NT2/D1 (cell line): ENCODE measurements around the gene PRKG1.
"Not testable (repeated sequence)": the region's sequence is repeated elsewhere in the genome, so short reads cannot be mapped to it uniquely, and the experiment has no call there.

ENCODE experiments used
- DNase-seq: peaks from one replicate; pipeline ENCODE4 v3.0.0-alpha.2; 2011; ENCODE audit warnings: low read depth, low spot score
- H3K27me3 ChIP-seq: 2 replicates; pipeline ENCODE4 v1.6.0; 2011; ENCODE audit warnings: mild to moderate bottlenecking; ENCODE audit not compliant: insufficient read length, insufficient read depth
- H3K36me3 ChIP-seq: 2 replicates; pipeline ENCODE4 v1.6.1; 2011; ENCODE audit warnings: mild to moderate bottlenecking, low read length, mixed read lengths; ENCODE audit not compliant: insufficient read depth, insufficient read length
- H3K4me1 ChIP-seq: 2 replicates; pipeline ENCODE4 v1.5.1; 2011; ENCODE audit not compliant: insufficient read depth, insufficient read length
- H3K4me3 ChIP-seq: 2 replicates; pipeline ENCODE4 v1.5.1; 2011; ENCODE audit warnings: low read depth; ENCODE audit not compliant: insufficient read length
- H3K9ac ChIP-seq: 2 replicates; pipeline ENCODE4 v1.6.0; 2011; ENCODE audit warnings: low read depth; ENCODE audit not compliant: insufficient read length
- H3K9me3 ChIP-seq: 2 replicates; pipeline ENCODE4 v1.5.1; 2011; ENCODE audit warnings: mild to moderate bottlenecking, low read length; ENCODE audit not compliant: insufficient read depth
- SUZ12 ChIP-seq: IDR thresholded peaks from 2 replicates; pipeline ENCODE4 v1.6.1; 2011; ENCODE audit not compliant: insufficient read length, insufficient read depth; ENCODE audit errors: extremely low read depth
- YY1 ChIP-seq: IDR thresholded peaks from 2 replicates; pipeline ENCODE4 v1.6.1; 2011; ENCODE audit not compliant: insufficient read length, insufficient read depth
- ZNF274 ChIP-seq: IDR thresholded peaks from 2 replicates; pipeline ENCODE4 v1.6.1; 2011; ENCODE audit warnings: mild to moderate bottlenecking, low read depth, low read length

PRKG1 gene

DNA sequence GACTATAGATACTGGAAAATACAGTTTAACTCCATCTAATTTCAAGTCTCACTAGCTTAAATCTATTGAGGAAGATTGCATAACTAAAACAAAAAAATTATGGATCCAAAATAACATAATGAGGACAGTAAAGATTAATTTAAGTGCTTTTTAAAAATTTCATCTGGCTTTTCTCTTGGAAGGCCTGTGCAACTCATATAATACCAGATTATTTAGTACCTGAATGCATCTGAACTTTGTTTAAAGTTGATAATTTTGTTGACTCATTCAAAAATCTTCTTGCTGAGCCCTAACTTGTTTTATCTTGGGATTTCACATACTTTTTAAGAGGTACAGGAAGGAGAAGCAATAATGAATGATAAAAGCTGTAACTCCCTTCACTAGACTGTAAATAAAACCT lies 478.6 kb downstream of the PRKG1 start:
- H3K4me1 ChIP-seq = no peaks in the 10 kb centered on the region
- no peaks in the 10 kb centered on the region for H3K9me3 ChIP-seq
- no peak for TF ChIP-seq SUZ12
- no peak for TF ChIP-seq YY1
- no peak for TF ChIP-seq ZNF274
- DNase-seq = no peak
- no peak overlapping the region for H3K4me3 ChIP-seq
- no peaks in the 10 kb centered on the region for H3K36me3 ChIP-seq
- H3K9ac ChIP-seq = no peak overlapping the region
- H3K27me3 ChIP-seq = no peaks in the 10 kb centered on the region

DNA sequence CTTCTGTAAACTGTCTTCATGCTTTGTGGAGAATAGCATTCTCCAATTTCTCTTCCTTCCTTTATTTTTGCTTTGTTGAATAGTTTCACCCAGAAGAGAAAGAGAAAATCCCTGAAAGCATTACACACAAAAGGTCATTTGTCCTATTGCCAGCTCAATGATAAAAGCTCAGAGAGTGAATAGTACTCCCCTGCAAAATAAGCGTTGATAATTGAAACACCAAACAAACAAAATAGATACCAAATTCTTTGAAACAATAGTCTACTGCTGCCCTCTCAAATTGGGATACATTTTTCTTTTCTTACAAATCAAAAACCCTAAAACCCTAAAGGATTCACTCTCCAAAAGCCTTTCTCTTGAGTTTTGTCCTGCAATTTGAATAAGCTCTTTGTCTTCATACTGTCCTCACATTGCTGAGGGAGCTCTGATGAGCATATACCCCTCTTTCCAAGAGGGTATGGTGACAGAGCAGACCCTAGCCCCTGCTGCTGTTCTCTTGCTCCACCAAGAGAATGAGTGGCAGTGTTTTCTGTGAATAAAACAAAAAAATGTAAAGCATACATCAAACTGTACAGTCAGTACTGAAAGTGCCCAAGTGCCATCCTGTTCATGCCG lies 490.7 kb downstream of the PRKG1 start:
- Histone ChIP-seq H3K36me3 (no peaks in the 10 kb centered on the region), H3K9me3 (no peaks in the 10 kb centered on the region), H3K4me1 (no peaks in the 10 kb centered on the region), H3K4me3 (no peak overlapping the region), H3K9ac (no peak overlapping the region), H3K27me3 (no peaks in the 10 kb centered on the region)
- DNase-seq = no peak
- TF ChIP-seq ZNF274 = no peak
- no peak for TF ChIP-seq YY1
- TF ChIP-seq SUZ12 = no peak

DNA sequence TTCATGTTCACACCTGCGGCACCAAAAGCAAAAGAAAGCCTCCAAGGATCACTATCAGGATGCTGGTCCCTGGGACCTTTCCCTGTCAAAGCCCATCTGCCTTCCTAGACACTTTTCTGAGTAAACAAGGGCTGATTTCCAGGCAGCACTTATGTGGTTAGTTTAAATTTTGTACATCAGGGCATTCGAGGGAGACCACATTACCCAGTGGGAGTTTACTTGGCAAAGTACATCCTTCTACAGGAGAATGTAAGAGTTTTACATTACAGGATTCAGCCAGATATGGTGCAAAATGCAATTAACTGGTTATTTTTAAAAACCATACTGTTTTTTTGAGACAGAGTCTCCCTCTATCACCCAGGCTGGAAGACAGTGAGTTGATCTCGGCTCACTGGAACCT lies 493.0 kb downstream of the PRKG1 start:
- H3K4me3 ChIP-seq = no peak overlapping the region
- H3K9me3 ChIP-seq = no peaks in the 10 kb centered on the region
- TF ChIP-seq YY1 (no peak), ZNF274 (no peak), SUZ12 (no peak)
- no peaks in the 10 kb centered on the region for H3K27me3 ChIP-seq
- H3K4me1 ChIP-seq = no peaks in the 10 kb centered on the region
- no peak overlapping the region for H3K9ac ChIP-seq
- no peaks in the 10 kb centered on the region for H3K36me3 ChIP-seq
- no peak for DNase-seq

DNA sequence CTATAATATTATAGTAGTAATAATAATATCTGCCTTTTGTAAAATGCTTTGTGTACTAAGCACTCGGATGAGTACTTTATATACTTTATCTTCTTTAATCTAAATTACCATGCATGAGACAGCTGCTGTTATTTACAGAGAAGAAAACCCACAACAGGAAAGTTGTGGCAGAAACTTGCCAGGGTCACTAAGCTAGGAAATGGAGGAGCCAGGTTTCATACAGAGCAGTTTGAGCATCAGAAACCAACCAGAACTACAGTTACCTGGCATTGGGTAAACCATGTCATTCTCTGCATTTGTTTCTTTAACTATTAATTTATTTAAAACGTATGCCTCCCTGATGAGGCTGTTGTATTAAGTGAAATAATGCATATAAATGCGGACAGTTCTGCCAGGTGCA lies 495.2 kb downstream of the PRKG1 start:
- no peak for DNase-seq
- H3K4me3 ChIP-seq = no peak overlapping the region
- H3K9me3 ChIP-seq = no peaks in the 10 kb centered on the region
- no peak overlapping the region for H3K9ac ChIP-seq
- H3K27me3 ChIP-seq = no peaks in the 10 kb centered on the region
- no peaks in the 10 kb centered on the region for H3K36me3 ChIP-seq
- TF ChIP-seq ZNF274 (no peak), SUZ12 (no peak), YY1 (no peak)
- H3K4me1 ChIP-seq = no peaks in the 10 kb centered on the region

DNA sequence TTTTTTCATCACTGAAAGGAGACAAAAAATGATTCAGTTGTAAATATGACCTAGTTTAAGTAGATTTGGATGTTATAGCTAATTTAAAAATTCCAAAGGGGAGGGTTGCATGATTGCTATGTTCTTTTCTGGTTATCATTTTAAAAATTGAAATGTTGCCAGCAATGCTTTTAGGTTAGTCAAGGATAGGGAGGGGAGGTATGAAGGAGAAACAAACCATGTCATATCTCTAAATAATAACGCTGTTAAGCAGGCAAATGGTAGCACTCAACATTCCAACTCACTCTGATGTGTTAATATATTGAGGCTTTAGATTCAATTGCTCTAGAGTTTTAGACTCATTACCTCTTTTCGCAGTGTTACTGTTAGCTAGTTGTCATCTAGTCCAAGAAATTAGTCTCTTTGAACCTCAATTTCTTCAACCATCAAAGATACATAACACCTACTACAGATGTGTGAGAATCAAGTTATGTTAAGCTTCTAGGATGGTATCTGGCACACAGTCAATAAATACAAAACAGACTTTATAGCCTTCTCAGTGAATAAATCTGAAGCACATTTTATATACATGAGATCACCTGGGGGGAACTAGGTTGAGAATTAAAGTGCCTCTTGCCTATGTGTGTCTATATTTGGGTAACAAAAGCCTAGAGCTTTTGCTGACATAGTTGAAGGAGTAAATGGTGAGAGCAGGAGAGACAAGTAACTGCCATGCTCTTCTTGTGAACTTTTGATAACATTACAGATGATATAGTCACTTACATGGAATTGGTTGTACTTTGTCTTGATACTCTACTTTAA lies 500.2 kb downstream of the PRKG1 start:
- Histone ChIP-seq H3K36me3 (no peaks in the 10 kb centered on the region), H3K27me3 (no peaks in the 10 kb centered on the region), H3K4me3 (no peak overlapping the region), H3K9ac (no peak overlapping the region), H3K9me3 (no peaks in the 10 kb centered on the region), H3K4me1 (no peaks in the 10 kb centered on the region)
- TF ChIP-seq YY1 (no peak), SUZ12 (no peak), ZNF274 (no peak)
- no peak for DNase-seq

DNA sequence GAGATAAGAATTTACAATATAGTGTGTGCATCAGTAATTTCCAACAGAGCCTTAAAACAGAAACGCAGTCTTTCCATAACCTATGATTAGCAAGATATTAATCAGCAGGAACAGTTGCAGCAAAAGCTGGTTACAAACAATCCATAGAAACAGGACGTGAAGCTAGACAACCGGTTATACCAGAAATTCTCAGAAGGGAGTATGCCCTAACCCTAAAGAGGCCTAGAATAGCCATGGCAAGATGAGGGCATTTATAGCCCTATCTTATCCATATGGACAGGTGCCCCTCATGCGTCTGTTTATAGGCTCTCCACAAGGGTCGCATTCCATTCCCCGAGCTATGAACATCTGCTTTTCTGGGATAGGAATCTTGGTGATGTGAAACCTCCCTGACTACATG lies 506.9 kb downstream of the PRKG1 start:
- not testable (repeated sequence) for H3K4me3 ChIP-seq, DNase-seq, H3K4me1 ChIP-seq, H3K36me3 ChIP-seq, H3K27me3 ChIP-seq, H3K9ac ChIP-seq
- peaks cover 18% of the 10 kb centered on the region; the same call in 1 of the 2 replicates for H3K9me3 ChIP-seq

DNA sequence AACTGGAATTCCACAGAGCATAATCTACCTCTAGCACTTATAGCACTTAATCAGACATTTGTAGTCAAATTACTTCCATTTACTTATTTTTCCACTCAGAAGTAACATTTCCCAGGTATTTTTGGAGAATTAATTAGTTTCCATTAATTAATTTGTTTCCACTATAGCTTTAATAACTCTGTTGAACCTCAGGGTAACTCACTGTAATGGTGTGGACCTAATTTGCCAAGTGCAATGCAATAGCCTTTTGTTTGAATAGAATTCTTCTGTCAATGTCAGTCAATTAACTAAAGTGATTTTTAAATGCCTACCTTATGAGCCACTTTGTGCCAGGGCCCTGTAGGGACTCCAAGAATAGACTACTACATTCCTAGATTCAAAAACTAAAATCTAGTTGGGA lies 509.7 kb downstream of the PRKG1 start:
- Histone ChIP-seq H3K36me3 (no peaks in the 10 kb centered on the region), H3K9ac (no peak overlapping the region), H3K9me3 (peaks cover 18% of the 10 kb centered on the region; the same call in 1 of the 2 replicates), H3K4me1 (no peaks in the 10 kb centered on the region), H3K4me3 (no peak overlapping the region), H3K27me3 (no peaks in the 10 kb centered on the region)
- TF ChIP-seq ZNF274 = no peak
- no peak for TF ChIP-seq SUZ12
- no peak for TF ChIP-seq YY1
- no peak for DNase-seq
